Body of pancreas (tissue), 4 donors: Measurements from ENCODE around the gene GRIFIN.

ENCODE experiments used
- POLR2A ChIP-seq, 3 donors: fragments of 450-650 bp; IDR thresholded peaks; one replicate each; pipeline ENCODE4 v1.6.1; 2016; ENCODE audit warnings: antibody characterized with exemption in 3 of 3, mild to moderate bottlenecking in 2 of 3
- TF ChIP-seq, protein P1 (sequence below), 7 experiments: fragments of 450-650 bp in 4 of 7; fragments of 200-600 bp in 3 of 7; sonication (generic) in 3 of 7; IDR thresholded peaks; one replicate each; pipeline ENCODE4 v1.5.1; 2016 to 2019; ENCODE audit warnings: antibody characterized with exemption in 7 of 7

DNA sequence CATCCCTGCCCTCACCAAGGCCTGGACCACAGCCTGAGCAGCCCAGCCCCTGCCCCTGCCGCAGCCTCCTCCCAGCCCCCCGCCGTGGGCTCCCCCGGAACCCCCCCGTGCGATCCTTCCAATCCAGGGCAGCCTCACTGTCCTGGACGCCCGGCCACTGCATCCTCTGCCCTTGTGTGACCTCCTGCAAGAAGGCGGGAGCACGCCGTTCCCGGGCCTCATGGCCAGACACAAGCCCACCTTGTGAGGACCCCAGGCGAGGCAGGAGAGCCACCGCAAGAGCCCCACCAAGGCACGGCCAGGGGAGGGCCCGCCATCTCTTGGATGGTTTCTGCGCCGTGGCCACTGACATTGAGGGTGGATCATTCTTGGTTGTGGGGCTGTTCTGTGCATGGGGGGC is 35.6 kb upstream of the GRIFIN start:
- TF ChIP-seq, protein P1, sequence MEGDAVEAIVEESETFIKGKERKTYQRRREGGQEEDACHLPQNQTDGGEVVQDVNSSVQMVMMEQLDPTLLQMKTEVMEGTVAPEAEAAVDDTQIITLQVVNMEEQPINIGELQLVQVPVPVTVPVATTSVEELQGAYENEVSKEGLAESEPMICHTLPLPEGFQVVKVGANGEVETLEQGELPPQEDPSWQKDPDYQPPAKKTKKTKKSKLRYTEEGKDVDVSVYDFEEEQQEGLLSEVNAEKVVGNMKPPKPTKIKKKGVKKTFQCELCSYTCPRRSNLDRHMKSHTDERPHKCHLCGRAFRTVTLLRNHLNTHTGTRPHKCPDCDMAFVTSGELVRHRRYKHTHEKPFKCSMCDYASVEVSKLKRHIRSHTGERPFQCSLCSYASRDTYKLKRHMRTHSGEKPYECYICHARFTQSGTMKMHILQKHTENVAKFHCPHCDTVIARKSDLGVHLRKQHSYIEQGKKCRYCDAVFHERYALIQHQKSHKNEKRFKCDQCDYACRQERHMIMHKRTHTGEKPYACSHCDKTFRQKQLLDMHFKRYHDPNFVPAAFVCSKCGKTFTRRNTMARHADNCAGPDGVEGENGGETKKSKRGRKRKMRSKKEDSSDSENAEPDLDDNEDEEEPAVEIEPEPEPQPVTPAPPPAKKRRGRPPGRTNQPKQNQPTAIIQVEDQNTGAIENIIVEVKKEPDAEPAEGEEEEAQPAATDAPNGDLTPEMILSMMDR (IDR thresholded peaks at IDR 0.05): no peak
- no peak for TF ChIP-seq POLR2A (IDR thresholded peaks at IDR 0.05)
